SK-N-MC (cell line): Measurements from ENCODE around the gene ZNF524.

ENCODE experiments used
- EZH2 ChIP-seq: fragments of 200-600 bp; sonication (generic); IDR thresholded peaks from one replicate; pipeline ENCODE4 v1.6.1; 2017; ENCODE audit warnings: antibody characterized with exemption
- POLR2AphosphoS5 ChIP-seq: IDR thresholded peaks from 2 replicates; pipeline ENCODE4 v1.6.1; 2012; ENCODE audit warnings: mild to moderate bottlenecking, low read depth, low read length, borderline replicate concordance

GRCh38 chr19:55640577-55641425, 40.7 kb downstream of the ZNF524 start, which contains the start of gene ZNF580:
- TF ChIP-seq EZH2: no peak
- no peak; the same call in 1 of the 2 replicates for TF ChIP-seq POLR2AphosphoS5
